Kidney tubule cell (primary cell): Measurements from ENCODE around the gene CYS1.
A peak's percentile ranks its signal among the peaks of the same experiment; 100 is the strongest.
"Not testable (repeated sequence)": the region's sequence is repeated elsewhere in the genome, so short reads cannot be mapped to it uniquely, and the experiment has no call there.

Experiments
- DNase-seq: peaks from one replicate; pipeline ENCODE4 v3.0.0-alpha.2; 2018; ENCODE audit warnings: low spot score

CYS1 gene

GRCh38 chr2:10091889-10092244 lies 11.7 kb upstream of the CYS1 start:
- not testable (repeated sequence) for DNase-seq

- DNase-seq: peak; percentile 38
Observed at GRCh38 chr2:10091182-10091888, 11.1 kb upstream of the CYS1 start.

GRCh38 chr2:10089565-10090190 lies 9.5 kb upstream of the CYS1 start:
- DNase-seq: peak; percentile 78

GRCh38 chr2:10087360-10087759 lies 7.1 kb upstream of the CYS1 start:
- DNase-seq: no peak

GRCh38 chr2:10086950-10087349 lies 6.7 kb upstream of the CYS1 start:
- DNase-seq: peak; percentile 80

GRCh38 chr2:10085668-10086059 lies 5.5 kb upstream of the CYS1 start:
- peak; percentile 64 for DNase-seq

- DNase-seq: peak; percentile 46
Observed at GRCh38 chr2:10085043-10085667, 4.9 kb upstream of the CYS1 start.

GRCh38 chr2:10084223-10084865 lies 4.1 kb upstream of the CYS1 start:
- peak; percentile 46 for DNase-seq

GRCh38 chr2:10083692-10084211 lies 3.5 kb upstream of the CYS1 start:
- peak; percentile 46 for DNase-seq

- DNase-seq: peak; percentile 47
Observed at GRCh38 chr2:10083046-10083445, 2.8 kb upstream of the CYS1 start.

GRCh38 chr2:10080536-10081304 lies 509 bp upstream of the CYS1 start:
- DNase-seq: peak; percentile 39

- DNase-seq: peak; percentile 70
Observed at GRCh38 chr2:10079266-10079869, 843 bp downstream of the CYS1 start.

GRCh38 chr2:10078704-10079265 lies 1.4 kb downstream of the CYS1 start:
- DNase-seq: no peak

- no peak for DNase-seq
Observed at GRCh38 chr2:10078001-10078400, 2.2 kb downstream of the CYS1 start.

- no peak for DNase-seq
Observed at GRCh38 chr2:10076988-10077527, 3.2 kb downstream of the CYS1 start.

GRCh38 chr2:10076511-10076910 lies 3.7 kb downstream of the CYS1 start:
- no peak for DNase-seq

GRCh38 chr2:10075571-10076209 lies 4.5 kb downstream of the CYS1 start:
- no peak for DNase-seq

- DNase-seq: no peak
Observed at GRCh38 chr2:10075101-10075500, 5.1 kb downstream of the CYS1 start.

GRCh38 chr2:10073706-10074105 lies 6.5 kb downstream of the CYS1 start:
- DNase-seq: no peak
